K562 (cell line): ENCODE measurements around the gene PHF21B. TPM values are rescaled to one million over a fixed set of nuclear protein-coding genes. Genes with fewer than 3 reads are reported as not detected.

Source experiments
- ATAC-seq: fragments of 200-7000 bp; cut with Tn5 transposase; 3 replicates; pipeline ENCODE4 v1.9.1; 2020; ENCODE audit warnings: moderate library complexity
- BruUV-seq: library from RNA; stranded (reverse); fragments of 400-500 nt; replicated peaks from 2 replicates; lab custom pipeline; 2021; lab: Mats Ljungman, UMichigan
- CTCF ChIA-PET: fragments of 300-600 bp; formaldehyde crosslinking; extraction: SDS; loops from one replicate; lab custom pipeline; 2021; ENCODE audit warnings: low intra/inter-chr PET ratio; lab: Yijun Ruan, JAX
- POLR2A ChIA-PET: fragments of 300-600, 350-650 bp; sonication (Branson Sonifier 250); formaldehyde crosslinking; extraction: SDS; loops from one replicate; lab custom pipeline; 2021; ENCODE audit warnings: antibody characterized with exemption, inconsistent platforms; lab: Yijun Ruan, JAX
- DNase-seq, 4 experiments: peaks; one replicate each; pipeline versions ENCODE4 v3.0.0 to v3.0.0-alpha.2; 2011 to 2018; ENCODE audit warnings: low spot score in 3 of 4, mixed read lengths in 3 of 4; ENCODE audit errors: extremely low read depth in 1 of 4
- FAIRE-seq: peaks from 2 replicates; lab custom pipeline; 2011; peaks lifted over from hg19 to GRCh38; lab: Jason Lieb, UNC
- H2AFZ ChIP-seq: 2 replicates; pipeline ENCODE4 v1.6.0; 2011; ENCODE audit warnings: low read depth, low read length, control low read depth, inconsistent platforms
- H3K27ac ChIP-seq: fragments of 200-600 bp; 3 replicates; pipeline ENCODE4 v1.8.0; 2011; ENCODE audit warnings: low read depth, mild to moderate bottlenecking, control low read depth, inconsistent platforms, low read length, moderate library complexity, mixed read lengths; ENCODE audit errors: extremely low read depth
- H3K27me3 ChIP-seq, 2 experiments: fragments of 300-600 bp in 1 of 2; 2 replicates in 1 of 2; 3 replicates in 1 of 2; pipeline versions ENCODE4 v1.6.0 to v1.8.0; 2011; ENCODE audit warnings: inconsistent platforms in 2 of 2, low read length in 2 of 2, mild to moderate bottlenecking in 1 of 2, mixed read lengths in 1 of 2, moderate library complexity in 1 of 2; ENCODE audit not compliant: control insufficient read depth in 2 of 2, insufficient read depth in 2 of 2
- H3K36me3 ChIP-seq: fragments of 300-600 bp; 3 replicates; pipeline ENCODE4 v1.8.0; 2011; ENCODE audit warnings: mild to moderate bottlenecking, low read length, inconsistent platforms; ENCODE audit not compliant: control insufficient read depth, insufficient read depth
- H3K4me1 ChIP-seq, 2 experiments: fragments of 200-600 bp in 1 of 2; replicated peaks in 1 of 2; 2 replicates in 1 of 2; 3 replicates in 1 of 2; pipeline versions ENCODE4 v1.5.1 to v1.8.0; 2011; ENCODE audit warnings: inconsistent platforms in 2 of 2, low read length in 2 of 2, mild to moderate bottlenecking in 1 of 2, mixed read lengths in 1 of 2, moderate library complexity in 1 of 2; ENCODE audit not compliant: control insufficient read depth in 2 of 2, insufficient read depth in 2 of 2
- H3K4me2 ChIP-seq: 2 replicates; pipeline ENCODE4 v1.6.1; 2011; ENCODE audit warnings: low read length, control low read depth, inconsistent platforms, mixed read lengths; ENCODE audit not compliant: insufficient read depth
- H3K4me3 ChIP-seq: fragments of 200-600 bp; sonication (generic), shearing (Covaris generic); 2 replicates; pipeline ENCODE4 v1.5.1; 2016; ENCODE audit warnings: control low read depth, inconsistent platforms
- H3K79me2 ChIP-seq: fragments of 200-600 bp; 3 replicates; pipeline ENCODE4 v1.8.0; 2011; ENCODE audit warnings: low read length, inconsistent platforms; ENCODE audit not compliant: control insufficient read depth, insufficient read depth
- H3K9ac ChIP-seq, 2 experiments: 2 replicates each; pipeline versions ENCODE4 v1.6.0 to v1.6.1; 2011; ENCODE audit warnings: low read depth in 2 of 2, low read length in 2 of 2, control low read depth in 1 of 2, inconsistent platforms in 1 of 2, mild to moderate bottlenecking in 1 of 2, mixed read lengths in 1 of 2; ENCODE audit not compliant: insufficient read depth in 1 of 2
- H3K9me1 ChIP-seq: one replicate; pipeline ENCODE4 v1.6.0; 2011; ENCODE audit warnings: inconsistent platforms, mild to moderate bottlenecking, low read length, moderate library complexity; ENCODE audit not compliant: control insufficient read depth, insufficient read depth
- H3K9me3 ChIP-seq: replicated peaks from 2 replicates; pipeline ENCODE4 v1.5.1; 2011; ENCODE audit warnings: low read depth, low read length, inconsistent platforms; ENCODE audit not compliant: control insufficient read depth, insufficient read depth
- H4K20me1 ChIP-seq: replicated peaks from 2 replicates; pipeline ENCODE4 v1.6.1; 2011; ENCODE audit warnings: low read length, inconsistent platforms, mixed read lengths; ENCODE audit not compliant: control insufficient read depth, insufficient read depth
- BCL6 ChIP-seq: fragments of 250-450 bp; sonication (Bioruptor Pico); IDR thresholded peaks from 2 replicates; pipeline ENCODE4 v1.4.0; 2020
- CBFB ChIP-seq: sonication (generic); formaldehyde crosslinking; IDR thresholded peaks from 2 replicates; pipeline ENCODE4 v1.4.0; 2020; ENCODE audit warnings: mild to moderate bottlenecking, missing genetic modification reagents
- CHD1 ChIP-seq: fragments of 200-600 bp; sonication (generic); IDR thresholded peaks from one replicate; pipeline ENCODE4 v1.6.1; 2012; ENCODE audit warnings: mild to moderate bottlenecking, moderate library complexity, low read length, inconsistent platforms
- HNRNPL ChIP-seq: fragments of 200-400 bp; formaldehyde crosslinking; IDR thresholded peaks from 2 replicates; pipeline ENCODE4 v1.6.1; 2017; ENCODE audit warnings: low read depth, mild to moderate bottlenecking, low read length
- LEF1 ChIP-seq: fragments of 450-650 bp; IDR thresholded peaks from 2 replicates; pipeline ENCODE4 v1.6.1; 2016; ENCODE audit warnings: mild to moderate bottlenecking
- PCBP2 ChIP-seq: fragments of 200-400 bp; formaldehyde crosslinking; IDR thresholded peaks from 2 replicates; pipeline ENCODE4 v1.6.1; 2018; ENCODE audit warnings: low read length, low read depth, mild to moderate bottlenecking, moderate library complexity; ENCODE audit not compliant: poor library complexity, severe bottlenecking
- POLR3A ChIP-seq: IDR thresholded peaks from 2 replicates; pipeline ENCODE4 v1.6.1; 2011; ENCODE audit warnings: borderline replicate concordance, mild to moderate bottlenecking, moderate library complexity; ENCODE audit not compliant: insufficient read length, insufficient read depth; ENCODE audit errors: extremely low read depth
- RNF219 ChIP-seq: fragments of 250-450 bp; sonication (Bioruptor Pico); IDR thresholded peaks from 2 replicates; pipeline ENCODE4 v1.5.0; 2022; ENCODE audit warnings: mild to moderate bottlenecking
- SPI1 ChIP-seq: IDR thresholded peaks from 2 replicates; pipeline ENCODE4 v1.6.1; 2011; ENCODE audit warnings: low read depth, low read length, control low read depth, borderline replicate concordance
- TBL1XR1 ChIP-seq, 2 experiments: IDR thresholded peaks; 2 replicates each; pipeline ENCODE4 v1.6.1; 2012; ENCODE audit warnings: improper control_type of control experiment in 2 of 2, low read length in 2 of 2, mild to moderate bottlenecking in 1 of 2
- TEAD2 ChIP-seq: fragments of 450-650 bp; IDR thresholded peaks from 2 replicates; pipeline ENCODE4 v1.6.1; 2016; ENCODE audit warnings: missing genetic modification characterization, control low read depth, missing compliant biosample characterization
- ZBTB7A ChIP-seq: IDR thresholded peaks from 2 replicates; pipeline ENCODE4 v1.6.1; 2011; ENCODE audit warnings: low read depth, mild to moderate bottlenecking, low read length, moderate library complexity, borderline replicate concordance; ENCODE audit not compliant: control insufficient read depth
- ZNF121 ChIP-seq: sonication (generic); formaldehyde crosslinking; conservative IDR thresholded peaks from 2 replicates; pipeline ENCODE4 v1.8.0; 2022; ENCODE audit warnings: missing genetic modification reagents
- ZNF134 ChIP-seq: fragments of 250-450 bp; sonication (Bioruptor Pico); conservative IDR thresholded peaks from 2 replicates; pipeline ENCODE4 v1.4.0; 2020
- ZNF584 ChIP-seq: fragments of 200-800 bp; sonication (Bioruptor generic); IDR thresholded peaks from 2 replicates; pipeline ENCODE4 v1.6.1; 2016; ENCODE audit warnings: low read depth, mild to moderate bottlenecking, missing genetic modification characterization, missing compliant biosample characterization
- ZNF589 ChIP-seq: fragments of 200-800 bp; sonication (Bioruptor generic); IDR thresholded peaks from 2 replicates; pipeline ENCODE4 v1.6.1; 2016; ENCODE audit warnings: low read depth, missing genetic modification characterization, missing compliant biosample characterization
- WGBS: fragments of 100-300 bp; shearing (Covaris generic); methylation state at CpG from one replicate; pipeline ENCODE4 v1.1.6; 2016; ENCODE audit warnings: low coverage, mixed read lengths; ENCODE audit not compliant: insufficient coverage; ENCODE audit errors: missing lambda C conversion rate; 5-methylcytosine and 5-hydroxymethylcytosine counted together
- in situ Hi-C: fragments of 300-500 bp; cut with MboI; formaldehyde crosslinking; loops from 4 replicates; pipeline ENCODE4 v1.15.0; 2018; ENCODE audit warnings: inconsistent platforms, mixed read lengths
- intact Hi-C: fragments of 100-400 bp; cut with micrococcal nuclease; formaldehyde crosslinking; loops from 2 replicates; pipeline ENCODE4 v1.14.2; 2022
- polyA plus RNA-seq, 8 experiments: library from polyadenylated mRNA; depleted of rRNA in 4 of 8; stranded (reverse) in 5 of 8; unstranded in 3 of 8; fragments of >200 nt; fragmentation: Nextera tagmentation in 2 of 8; fragmentation: Illumina TruSeq in 1 of 8; extraction: Ambion mirVana in 2 of 8; extraction: Trizol in 1 of 8; gene quantifications; 2 replicates each; pipeline versions ENCODE4 v1.2.1 to v1.2.3, GENCODE V29; 2011 to 2014; ENCODE audit warnings: inconsistent platforms in 1 of 8, missing spikeins in 1 of 8
- total RNA-seq, 7 experiments: library from RNA; depleted of rRNA in 6 of 7; stranded (reverse); fragments of >200 nt in 6 of 7; fragmentation: Illumina TruSeq in 2 of 7; extraction: Trizol in 2 of 7; gene quantifications; 2 replicates each; pipeline versions ENCODE4 v1.2.1 to v1.2.3, GENCODE V29; 2011 to 2021; ENCODE audit warnings: low replicate concordance in 1 of 7

The PHF21B gene
- total and polyA plus RNA-seq, 9 of the 15 experiments (the other 6 are each of a cell fraction or from before 2014, with no cell fraction given), result 0.04 TPM; not detected in 8

GRCh38 chr22:45001653-45002052 is 8.2 kb downstream of the PHF21B start:
- Histone ChIP-seq H4K20me1 (no peaks in the 10 kb centered on the region), H3K9me1 (no peaks in the 10 kb centered on the region), H3K4me2 (no peak overlapping the region), H3K27me3 (peaks cover 9 to 61% of the 10 kb centered on the region in 2 experiments; a peak in 4 of 5 replicates), H3K9ac (no peak overlapping the region), H3K4me3 (no peak overlapping the region), H3K27ac (no peak overlapping the region), H3K4me1 (no peaks in the 10 kb centered on the region), H3K9me3 (no peaks in the 10 kb centered on the region), H2AFZ (no peak overlapping the region), H3K79me2 (no peaks in the 10 kb centered on the region), H3K36me3 (no peaks in the 10 kb centered on the region)
- no peak for FAIRE-seq
- TF ChIP-seq SPI1 (no peak), LEF1 (no peak), RNF219 (CRISPR knock-in tag) (no peak), ZNF589 (CRISPR knock-in tag) (no peak), TBL1XR1 (IDR thresholded peaks at IDR 0.05; ENCODE audit: low read length in 2 of 2) (no peak), CBFB (no peak), ZNF121 (CRISPR knock-in tag) (no peak), POLR3A (no peak), ZNF134 (CRISPR knock-in tag) (no peak), BCL6 (no peak), ZNF584 (CRISPR knock-in tag) (no peak), HNRNPL (no peak), TEAD2 (tag) (no peak), PCBP2 (no peak), CHD1 (no peak), ZBTB7A (no peak)
- ChIA-PET CTCF (no interaction called here), POLR2A (no interaction called here)
- WGBS, result 0% methylated on average over 15 of the region's 15 CpGs
- in situ Hi-C loops, result no loop called here
- no peak for DNase-seq
- ATAC-seq, result no peak
- no TSS peak for BruUV-seq
- intact Hi-C loops, result no loop called here
